Activated CD4-positive, CD25-positive, alpha-beta regulatory T cell treated with anti-CD3 and anti-CD28 coated beads, Interleukin-2, amount 50 U/mL, for 72 hours (primary cell): ENCODE measurements around the gene TNFRSF1A.
A peak's percentile ranks its signal among the peaks of the same experiment; 100 is the strongest.
"Not testable (repeated sequence)": the region's sequence is repeated elsewhere in the genome, so short reads cannot be mapped to it uniquely, and the experiment has no call there.

Experiments
- DNase-seq: peaks from one replicate; pipeline ENCODE4 v3.0.0; 2021

TNFRSF1A gene

DNA sequence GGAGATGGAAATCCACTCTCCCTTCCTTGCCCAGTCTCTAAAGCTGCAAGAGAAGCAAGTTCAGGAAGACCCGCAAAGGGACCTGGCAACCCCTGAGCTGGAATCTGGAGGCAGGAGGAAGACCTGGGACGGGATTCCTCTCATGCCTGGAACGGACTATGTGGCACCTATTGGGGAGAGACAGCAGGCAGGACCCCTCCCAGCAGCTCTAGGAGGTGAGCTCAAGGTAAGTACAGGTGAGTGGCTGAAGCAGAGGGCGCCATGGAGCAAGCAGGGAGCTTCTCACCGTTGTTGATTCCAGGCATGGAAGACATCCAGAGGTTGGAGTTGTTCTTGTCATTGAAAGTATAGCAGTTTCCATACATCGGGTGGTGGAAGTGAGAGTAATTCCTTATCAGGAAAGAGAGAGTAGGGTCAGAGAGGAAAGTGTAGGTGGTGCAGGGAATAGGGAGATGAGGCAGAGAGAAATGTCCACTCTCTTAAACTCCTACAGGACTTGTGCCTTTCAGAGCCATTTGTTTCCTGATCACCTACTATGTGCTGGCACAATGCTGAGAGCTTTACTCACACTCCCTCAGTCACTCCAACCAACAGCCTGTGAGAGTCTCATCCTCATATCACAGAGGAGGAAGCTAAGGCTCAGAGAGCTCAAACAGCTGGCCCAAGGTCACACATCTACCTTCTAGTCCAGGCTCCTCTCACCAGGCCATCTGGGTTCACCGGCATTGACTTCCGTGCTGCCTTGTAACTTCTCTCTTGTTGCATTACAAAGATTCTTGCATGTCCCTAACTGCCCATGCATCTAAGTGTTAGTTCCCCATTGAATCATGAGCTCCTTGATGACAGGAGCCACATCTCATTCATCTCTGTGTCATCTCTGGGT, 13.9 kb upstream of the TNFRSF1A start:
- no peak for DNase-seq

DNA sequence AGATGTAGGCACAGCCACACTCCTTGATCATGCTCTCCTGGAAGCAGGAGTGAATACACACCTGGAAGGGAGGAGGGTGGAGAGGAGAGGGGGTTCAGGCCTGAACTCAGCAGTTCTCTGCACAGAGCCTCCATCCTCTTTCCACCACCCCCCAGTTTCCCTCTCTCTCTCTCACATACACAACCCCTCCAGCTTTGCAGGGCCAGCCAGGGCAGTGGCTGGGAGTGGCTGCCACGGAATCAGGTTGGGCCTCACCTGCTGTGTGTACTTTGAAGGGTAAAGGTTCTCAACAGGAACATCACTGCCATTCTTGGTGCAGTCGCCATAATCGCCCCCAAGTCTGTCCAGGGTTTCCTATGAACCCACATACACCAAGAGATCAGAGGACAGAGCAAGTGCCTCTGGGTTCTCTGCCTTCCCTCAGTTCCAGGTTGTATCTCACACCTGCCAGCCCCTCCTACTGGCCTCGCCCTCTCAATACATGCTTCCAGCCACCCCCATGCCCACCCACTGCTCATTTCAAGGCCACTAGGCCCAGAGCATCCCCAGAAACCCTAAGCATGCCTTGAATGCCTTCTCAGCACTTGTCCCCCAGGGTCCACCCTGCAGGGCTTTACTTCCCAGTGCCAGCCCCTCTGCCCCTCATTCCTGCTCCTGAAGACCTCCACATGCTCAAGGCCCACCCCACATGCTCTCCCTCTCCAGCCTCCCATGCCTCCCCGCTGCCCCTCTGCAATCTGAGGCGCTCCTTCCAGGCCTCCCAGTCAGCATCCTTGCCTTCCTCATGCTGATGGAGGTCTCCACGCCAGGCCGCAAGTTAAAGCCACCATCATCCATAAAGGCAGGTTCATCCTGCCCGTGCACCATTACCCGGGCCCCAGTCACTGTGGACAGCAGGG, 12.9 kb upstream of the TNFRSF1A start:
- DNase-seq, result no peak

DNA sequence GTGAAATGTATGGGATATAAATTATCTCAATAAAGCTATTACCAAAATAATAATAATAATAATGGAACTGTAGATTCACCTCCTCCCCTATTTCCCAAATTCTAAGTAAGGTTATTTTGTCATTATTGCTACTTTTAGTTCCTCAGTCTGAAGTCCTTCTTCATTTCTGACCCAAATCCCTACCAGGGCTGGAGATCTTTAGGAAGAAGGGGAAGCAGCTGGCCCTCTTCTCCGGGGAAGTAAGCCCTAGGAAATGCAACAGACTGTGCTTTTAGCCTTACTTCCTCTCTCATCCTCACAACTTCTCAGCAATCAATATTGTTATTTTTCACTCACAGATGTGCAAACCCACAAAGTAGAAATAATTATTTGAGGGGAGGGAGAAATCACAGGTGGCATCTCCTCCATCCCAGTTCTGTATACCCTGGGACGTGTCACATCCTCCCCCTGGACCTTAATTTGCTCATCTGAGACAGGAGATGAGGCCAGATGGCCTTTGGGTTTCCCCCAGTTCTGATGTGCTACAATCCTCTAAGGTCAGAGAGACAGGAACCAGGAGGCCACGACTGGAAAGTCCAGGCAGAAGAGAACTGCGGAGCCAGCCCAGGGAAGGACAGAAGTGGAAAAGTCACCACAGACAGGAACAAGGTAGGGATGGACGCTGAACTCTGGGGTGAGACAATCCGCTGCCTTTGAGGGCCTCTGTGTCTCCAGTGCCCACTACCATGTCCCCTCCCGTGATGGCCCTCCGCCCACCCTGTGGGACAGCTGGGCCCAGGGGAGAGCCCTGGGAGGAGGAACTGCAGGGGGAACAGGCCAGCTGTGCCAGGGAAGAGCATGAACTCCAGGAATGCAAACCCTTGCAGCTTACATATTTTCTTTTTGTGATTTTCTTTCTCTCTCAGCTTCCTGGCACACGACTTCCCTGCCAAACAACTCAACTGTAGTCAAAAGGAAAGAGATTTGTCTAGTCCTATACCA, 10.6 kb upstream of the TNFRSF1A start:
- DNase-seq, result no peak

DNA sequence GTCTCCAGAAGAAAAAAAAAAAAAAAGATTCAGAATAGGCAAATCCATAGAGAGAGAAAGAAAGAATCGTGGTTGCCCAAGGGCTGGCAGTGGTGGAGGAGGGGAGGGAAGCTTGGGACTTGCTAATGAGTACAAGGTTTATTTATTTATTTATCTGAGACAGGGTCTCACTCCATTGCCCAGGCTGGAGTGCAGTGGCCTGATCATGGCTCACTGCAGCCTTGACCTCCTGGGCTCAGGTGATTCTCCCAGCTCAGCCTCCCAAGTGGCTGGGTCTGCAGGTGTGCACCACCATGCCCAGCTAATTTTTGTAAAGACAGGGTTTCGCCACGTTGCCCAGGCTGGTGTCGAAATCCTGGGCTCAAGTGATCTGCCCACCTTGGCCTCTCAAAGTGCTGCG, 9.7 kb upstream of the TNFRSF1A start:
- DNase-seq, result no peak

DNA sequence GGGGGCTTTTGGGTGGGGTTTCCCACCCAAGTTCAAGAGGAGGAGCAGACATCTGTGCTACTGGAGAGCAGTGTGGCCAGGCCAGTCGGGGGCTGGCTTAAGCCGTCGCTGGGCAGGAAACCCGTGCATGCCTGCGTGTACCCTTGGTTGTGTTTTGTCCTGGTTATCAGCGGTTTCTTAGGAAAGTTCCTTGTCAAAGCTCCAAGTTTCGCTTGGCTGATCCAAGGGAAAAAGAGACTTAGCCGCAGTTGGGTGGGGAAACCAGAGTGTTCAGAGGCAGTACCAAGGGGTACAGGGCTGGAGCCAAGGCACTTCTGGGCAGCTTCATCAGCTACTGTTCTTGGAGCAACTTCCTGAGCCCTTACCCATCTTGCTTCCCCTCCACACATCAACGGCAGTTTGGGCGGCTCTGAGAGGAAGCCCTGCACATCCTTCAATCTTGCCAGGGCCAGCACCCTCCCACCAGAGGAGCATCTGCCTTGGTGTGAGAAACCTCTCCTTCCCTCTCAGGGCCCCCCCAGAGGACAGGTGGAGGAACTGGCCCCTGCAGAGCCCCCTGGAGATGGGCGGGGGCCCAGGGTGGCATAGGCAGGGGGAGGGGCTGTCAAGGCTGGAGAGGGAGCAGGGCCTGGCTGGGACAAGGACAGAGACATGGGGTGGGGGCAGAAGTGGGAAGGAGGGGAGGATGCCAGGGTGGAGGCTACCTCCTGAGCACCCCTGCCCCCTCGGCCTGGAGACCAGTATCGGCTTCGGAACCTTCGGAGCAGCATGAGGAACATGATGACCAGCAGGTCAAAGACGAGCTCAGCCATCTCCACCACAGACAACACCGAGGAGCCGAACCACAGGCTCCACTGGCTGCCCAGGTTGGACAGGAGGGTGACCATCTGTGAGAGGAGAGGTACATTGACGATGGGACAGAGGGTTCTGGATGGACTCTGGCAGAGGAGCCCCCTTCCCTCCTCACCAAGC, 5.8 kb upstream of the TNFRSF1A start:
- no peak for DNase-seq

DNA sequence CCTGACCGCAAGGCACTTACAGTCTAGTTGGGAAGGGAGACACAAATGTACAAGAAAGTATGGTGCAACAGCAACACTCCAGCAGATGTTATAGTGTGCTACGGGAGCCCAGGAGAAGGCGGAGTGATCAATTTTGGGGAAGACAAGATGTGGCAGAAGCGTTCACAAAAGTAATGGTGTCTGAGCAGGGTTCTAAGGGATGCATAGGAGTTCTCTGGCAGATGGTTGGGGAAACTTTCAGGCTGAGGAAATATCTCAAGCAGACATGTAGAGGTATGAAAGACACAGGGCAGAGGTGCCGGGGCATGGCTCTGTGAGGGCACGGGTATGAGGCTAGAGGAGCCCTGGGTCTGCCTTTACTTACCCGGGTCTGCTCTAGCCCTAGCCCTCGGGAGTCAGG, 5.1 kb upstream of the TNFRSF1A start:
- DNase-seq, result no peak

DNA sequence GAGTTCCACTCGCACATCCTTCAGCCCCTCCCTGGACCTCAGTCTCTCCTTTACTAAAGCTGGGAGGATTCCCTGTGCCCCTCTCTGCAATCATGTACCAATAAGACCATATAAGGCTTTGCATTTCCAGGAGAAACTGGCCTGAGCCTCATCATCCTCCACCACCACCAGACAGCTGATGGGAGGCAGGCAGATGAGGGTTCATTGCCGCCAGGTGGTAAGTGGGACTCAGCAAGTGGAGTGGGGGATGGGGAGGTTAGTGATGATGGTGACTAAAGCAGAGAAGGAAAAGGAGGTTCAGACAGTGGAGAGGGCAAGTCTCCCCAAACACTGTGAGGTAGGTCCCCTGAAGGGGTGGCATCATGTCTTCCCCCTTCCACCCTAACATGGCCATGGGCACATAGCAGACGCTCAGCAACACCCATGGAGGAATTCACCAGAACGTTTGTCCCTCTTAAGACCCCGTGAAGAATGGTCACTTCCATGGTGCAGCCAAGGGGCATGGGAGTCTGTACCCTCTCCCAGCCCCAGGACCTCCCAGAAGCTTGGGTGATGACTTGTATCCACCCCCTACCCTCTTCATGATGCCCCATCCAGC, 4.5 kb upstream of the TNFRSF1A start:
- no peak for DNase-seq

DNA sequence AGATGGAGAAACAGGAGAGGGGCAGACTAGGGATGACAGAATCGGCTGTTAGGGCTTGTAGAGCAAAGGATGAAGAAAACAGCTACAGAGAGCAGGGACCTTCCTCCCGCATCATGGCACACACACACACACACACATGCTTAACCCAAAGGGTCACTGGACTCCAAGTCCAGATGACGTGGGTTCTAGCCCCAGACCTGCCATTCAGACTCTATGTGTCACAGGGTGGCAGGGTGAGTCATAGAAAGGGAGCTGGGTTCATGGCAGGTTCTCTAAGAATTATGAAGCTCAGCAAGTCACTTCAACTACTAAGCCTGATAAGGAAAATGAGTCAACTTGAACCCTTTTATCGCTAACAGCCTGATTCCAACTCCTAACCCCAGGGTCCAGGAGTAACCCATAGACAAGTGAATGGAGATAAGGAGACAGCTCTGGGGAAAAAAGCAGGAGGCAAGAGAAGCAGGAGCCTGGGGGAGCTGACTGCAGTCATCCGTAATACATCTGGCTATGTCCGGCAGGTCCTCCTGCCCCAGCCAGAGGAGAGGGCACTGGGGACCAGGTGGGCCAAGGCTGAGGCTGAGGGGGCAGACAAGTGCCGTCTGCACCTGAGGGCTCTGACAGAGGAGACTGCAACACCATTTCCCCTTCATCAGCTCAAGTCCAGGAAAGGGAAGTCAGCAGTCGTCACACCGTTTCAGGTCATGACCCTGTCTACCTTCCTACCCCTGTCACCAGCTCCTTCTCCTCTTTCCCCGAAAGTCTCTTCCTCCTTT, 3.6 kb upstream of the TNFRSF1A start:
- no peak for DNase-seq

DNA sequence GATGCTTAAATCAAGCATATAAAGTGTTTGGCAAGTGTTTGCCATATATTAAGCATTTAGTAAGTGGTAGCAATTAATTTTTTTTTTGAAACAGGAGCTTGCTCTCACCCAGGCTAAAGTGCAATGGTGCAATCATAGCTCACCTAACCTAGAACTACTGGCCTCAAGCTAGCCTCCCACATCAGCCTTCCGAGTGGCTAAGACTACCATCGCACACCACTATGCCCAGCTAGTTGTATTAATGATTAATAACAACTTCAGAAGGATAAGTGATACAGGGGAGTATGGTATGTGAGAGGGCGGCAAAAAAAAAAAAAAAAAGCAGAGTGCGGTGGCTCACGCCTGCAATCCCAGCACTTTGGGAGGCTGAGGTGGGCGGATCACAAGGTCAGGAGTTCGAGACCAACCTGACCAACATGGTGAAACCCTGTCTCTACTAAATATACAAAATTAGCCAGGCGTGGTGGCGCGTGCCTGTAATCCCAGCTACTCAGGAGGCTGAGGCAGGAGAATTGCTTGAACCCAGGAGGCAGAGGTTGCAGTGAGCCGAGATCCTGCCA, 2.3 kb upstream of the TNFRSF1A start:
- DNase-seq, result not testable (repeated sequence)

DNA sequence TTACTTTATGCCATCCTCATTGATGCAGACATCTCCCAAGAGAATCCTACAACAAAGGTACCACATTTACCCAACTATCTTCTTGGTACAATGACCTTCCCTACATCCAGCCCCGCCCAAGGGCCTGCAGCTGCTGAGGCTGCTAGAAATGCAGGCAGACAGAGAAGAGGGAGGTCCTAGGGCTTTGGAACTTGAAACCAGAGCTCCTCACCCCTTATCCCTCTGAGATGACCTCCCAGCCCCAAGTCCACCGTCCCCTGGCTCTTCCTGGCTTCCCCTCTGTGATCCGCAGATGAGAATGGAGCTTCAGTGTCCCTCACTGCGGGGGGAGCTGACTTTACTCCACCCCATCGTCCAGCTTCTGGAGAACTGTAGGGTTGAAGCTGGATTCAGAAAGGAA, 1.6 kb upstream of the TNFRSF1A start:
- no peak for DNase-seq

DNA sequence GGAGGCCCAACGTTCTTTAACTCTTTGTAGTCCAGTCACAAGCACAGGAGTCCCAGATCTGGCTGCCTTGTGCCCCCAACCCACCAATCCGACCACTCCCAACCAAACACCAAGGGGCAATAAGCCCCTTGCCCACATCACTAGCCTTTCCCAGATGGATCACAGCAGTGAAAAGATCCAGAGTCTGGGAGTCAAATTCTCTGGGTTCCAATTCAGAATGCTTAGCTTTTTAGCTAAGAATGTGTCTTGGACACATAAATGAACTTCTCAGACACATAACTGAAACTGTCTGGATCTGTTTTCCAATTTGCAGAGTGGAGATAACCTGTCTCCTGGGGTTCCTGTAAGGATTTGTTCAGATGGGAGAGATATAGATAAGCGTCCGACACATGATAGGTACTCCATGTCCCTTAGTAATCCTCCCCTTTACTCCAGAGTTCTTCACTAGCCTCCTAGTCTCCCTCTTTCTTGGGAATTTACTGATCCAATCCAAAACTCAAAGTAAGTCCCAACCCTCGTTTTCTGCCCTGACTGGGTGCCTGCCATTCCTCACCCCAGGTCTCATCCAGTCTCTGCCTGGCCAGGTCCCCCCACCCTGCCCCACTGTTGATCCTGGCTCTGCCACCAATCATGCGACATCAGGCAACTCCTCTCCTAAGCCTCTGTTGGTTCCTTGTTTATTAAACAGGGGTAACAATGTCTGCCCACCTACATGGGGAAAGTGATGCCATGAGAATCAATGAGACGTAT, 439 bp upstream of the TNFRSF1A start:
- DNase-seq, result no peak

DNA sequence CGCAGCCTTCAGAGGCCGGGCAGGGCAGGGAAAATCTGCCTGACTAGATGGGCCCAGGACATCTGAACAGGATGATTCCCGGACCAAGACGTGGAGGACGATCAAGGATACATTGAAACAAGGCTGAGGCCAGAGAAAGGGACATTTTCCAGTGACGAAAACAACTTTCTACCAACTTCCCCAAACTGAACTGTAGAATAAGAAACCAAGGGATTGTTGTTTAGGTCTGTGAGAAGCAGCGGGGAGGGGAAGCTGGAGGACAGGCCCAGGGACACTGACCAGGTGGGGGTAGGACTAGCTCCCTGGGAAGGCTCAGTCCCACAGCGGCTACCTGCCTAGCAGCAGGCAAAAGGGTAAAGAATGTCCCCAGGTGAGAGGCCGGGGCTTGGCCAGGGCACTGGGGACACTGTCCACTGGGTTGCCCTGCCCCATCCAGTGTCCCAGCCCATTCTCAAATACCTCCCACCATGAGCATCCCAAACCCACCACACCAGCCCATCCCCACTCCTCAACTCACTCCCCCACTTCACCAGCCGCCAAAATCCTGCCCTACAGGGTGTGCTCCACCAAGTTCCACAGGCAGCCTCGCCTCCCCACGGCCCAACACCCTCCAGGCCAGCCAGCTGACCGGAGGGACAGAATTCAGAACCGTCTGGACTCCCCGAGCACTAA, 995 bp downstream of the TNFRSF1A start:
- no peak for DNase-seq

DNA sequence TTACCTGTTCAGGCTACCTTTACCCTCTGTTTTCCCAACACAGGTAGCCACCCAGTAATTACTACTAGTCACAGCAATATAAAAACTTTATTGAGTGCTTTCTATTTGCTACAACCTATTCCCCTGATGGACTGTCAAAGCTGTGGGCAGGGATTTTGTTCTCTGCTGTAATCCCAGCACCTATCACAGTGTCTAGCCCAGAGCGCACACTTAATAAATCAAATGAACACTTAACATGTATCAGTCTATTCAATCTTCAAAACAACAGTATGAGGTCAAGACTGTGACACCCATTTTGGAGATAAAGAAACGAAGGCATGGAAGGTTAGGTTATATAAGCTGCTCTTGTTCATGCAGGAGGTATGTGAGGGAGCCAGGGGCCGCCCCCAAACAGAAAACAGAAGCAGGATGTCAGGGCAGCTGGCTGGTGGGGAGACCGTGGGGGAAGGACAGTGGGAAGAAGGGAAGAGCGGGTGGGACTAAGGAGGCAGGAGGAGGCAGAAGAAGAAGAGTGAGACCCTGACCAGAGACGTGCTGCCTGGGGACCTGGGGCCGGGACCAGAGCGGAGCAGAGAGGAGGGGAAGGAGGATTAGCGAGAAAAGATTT, 1.7 kb downstream of the TNFRSF1A start:
- DNase-seq, result no peak

DNA sequence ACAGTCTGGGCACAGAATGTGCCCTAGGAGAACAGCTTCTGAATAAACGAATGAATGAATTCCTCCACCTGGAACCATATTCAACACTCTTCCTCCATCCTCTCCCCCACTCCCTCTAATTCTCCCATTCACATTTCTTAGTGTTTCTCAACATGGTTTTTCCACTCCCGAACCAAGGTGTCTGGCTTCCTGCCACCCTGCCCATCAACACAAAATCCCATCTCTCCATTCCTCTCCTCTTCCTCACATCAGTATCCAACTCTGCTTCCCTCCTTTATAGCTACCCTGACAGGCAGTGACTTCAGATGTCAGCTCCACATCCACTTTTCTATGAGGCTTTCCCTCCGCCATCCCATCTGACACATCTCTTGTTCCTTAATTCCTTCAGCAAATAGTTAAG, 2.9 kb downstream of the TNFRSF1A start:
- no peak for DNase-seq

DNA sequence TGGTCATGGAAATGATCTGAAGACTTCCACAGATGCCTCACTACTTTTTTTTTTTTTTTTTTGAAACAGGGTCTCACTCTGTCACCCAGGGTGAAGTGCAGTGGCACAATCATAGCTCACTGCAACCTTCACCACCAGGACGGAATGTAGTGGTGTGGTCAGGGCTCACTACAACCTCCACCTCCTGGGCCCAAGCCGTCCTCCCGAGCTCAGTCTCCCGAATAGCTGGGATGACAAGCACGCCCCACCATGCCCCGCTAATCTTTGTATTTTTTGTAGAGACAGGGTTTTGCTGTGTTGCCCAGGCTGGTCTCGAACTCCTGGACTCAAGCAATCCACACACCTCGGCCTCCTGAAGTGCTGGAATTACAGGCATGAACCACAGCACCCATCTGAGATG, 3.3 kb downstream of the TNFRSF1A start:
- not testable (repeated sequence) for DNase-seq

DNA sequence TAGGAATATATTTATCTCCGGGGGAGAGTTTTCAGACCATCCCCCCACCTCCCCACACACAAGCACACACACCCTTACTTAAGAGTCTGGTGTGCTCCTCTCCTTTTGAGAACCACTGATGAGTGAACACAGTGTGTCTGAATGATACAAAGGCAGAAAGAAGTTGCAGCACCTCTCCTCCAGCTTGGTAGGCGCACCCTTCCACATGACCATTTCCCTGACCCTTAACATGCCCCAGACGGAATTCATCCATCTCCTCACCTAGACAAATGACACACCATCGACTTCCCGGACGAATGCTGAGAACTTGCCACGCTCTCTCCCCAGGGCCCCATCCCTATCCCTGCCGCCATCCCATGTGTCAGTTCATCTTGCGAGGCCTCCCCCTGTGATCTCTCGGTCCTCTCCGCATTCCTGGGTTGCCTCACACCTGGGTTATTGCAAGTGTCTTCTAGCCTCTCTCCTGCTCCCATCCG, 3.9 kb downstream of the TNFRSF1A start:
- DNase-seq, result no peak

DNA sequence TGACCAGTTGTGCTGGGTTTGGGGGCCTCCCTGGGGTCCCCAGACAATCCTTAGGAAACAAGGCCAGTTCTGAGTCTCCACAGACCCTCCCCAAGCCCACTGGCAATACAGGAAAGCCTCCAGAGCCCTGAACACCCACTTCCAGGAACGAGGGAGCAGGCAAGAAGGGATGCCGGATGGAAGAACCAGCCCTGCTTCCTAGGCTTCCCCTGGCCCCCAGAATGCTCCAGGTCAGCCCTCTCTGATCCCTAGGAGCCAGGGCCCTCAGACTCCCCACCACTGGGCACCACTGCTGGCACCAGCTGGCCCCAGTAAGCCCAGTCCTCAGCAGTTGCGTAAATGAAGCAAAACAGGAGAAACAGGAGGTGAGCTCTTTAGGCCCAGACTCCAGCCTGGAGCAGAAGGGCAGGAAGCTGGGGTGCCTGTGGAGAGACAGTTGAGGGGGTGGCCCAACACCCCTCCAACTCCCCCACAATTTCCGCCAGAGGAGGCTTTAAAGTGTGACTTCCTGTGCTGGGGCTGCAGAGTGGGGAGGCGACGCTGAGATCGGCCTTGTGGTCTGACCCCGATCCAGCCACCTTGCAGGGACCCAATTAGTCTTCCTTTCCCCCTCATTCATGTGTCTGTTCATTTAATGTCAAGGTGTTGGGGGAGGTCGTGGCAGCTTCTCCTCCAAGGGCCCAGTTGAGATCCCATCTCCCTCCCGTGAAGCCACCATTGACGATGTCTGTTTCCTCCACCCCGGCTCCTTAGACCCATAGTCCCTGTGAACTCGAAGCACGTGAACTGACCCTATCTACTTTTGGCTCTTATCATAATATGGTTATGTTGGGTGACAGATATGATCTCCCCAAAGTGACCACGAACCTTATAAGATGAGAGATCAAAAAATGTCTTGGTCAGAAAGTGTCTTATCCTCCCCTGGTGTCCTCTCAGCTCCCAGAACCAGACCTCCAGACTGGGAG, 4.7 kb downstream of the TNFRSF1A start:
- DNase-seq, result peak; percentile 41
